Vagina (tissue), 2 donors: ENCODE measurements around the gene WDR82. TPM values are rescaled to one million over a fixed set of nuclear protein-coding genes. Genes with fewer than 3 reads are reported as not detected.
A peak's percentile ranks its signal among the peaks of the same experiment; 100 is the strongest.

Experiments
- DNase-seq, 2 donors: peaks; one replicate each; pipeline ENCODE4 v3.0.0-alpha.2; 2017; ENCODE audit errors: extremely low spot score in 2 of 2
- H3K27ac ChIP-seq: fragments of 200-600 bp; sonication (generic); one replicate; pipeline ENCODE4 v1.5.1; 2019
- H3K27me3 ChIP-seq: fragments of 200-600 bp; sonication (generic); one replicate; pipeline ENCODE4 v1.5.1; 2019
- H3K36me3 ChIP-seq, 2 donors: fragments of 200-600 bp; sonication (generic); one replicate each; pipeline ENCODE4 v1.5.1; 2017 to 2019
- H3K4me1 ChIP-seq: fragments of 200-600 bp; sonication (generic); one replicate; pipeline ENCODE4 v1.5.1; 2019
- H3K4me3 ChIP-seq, 2 donors: fragments of 200-600 bp; sonication (generic); 1 replicate in 1 of 2; 2 replicates in 1 of 2; pipeline ENCODE4 v1.5.1; 2016 to 2019
- H3K9me3 ChIP-seq: fragments of 200-600 bp; sonication (generic); one replicate; pipeline ENCODE4 v1.5.1; 2019
- CTCF ChIP-seq, 3 experiments: fragments of 450-650 bp in 2 of 3; fragments of 200-600 bp in 1 of 3; sonication (generic) in 1 of 3; IDR thresholded peaks; one replicate each; pipeline ENCODE4 v1.5.1; 2017 to 2019; ENCODE audit warnings: antibody characterized with exemption in 3 of 3, mild to moderate bottlenecking in 2 of 3, moderate library complexity in 2 of 3
- POLR2A ChIP-seq, 2 donors: fragments of 450-650 bp; IDR thresholded peaks; one replicate each; pipeline ENCODE4 v1.6.1; 2017; ENCODE audit warnings: antibody characterized with exemption in 2 of 2, mild to moderate bottlenecking in 2 of 2, moderate library complexity in 2 of 2
- POLR2AphosphoS5 ChIP-seq, 2 donors: sonication (generic); formaldehyde crosslinking; IDR thresholded peaks; one replicate each; pipeline ENCODE4 v1.9.0; 2017; ENCODE audit warnings: antibody characterized with exemption in 2 of 2, mild to moderate bottlenecking in 2 of 2, low read depth in 1 of 2; ENCODE audit not compliant: insufficient read depth in 1 of 2
- intact Hi-C: fragments of 100-400 bp; cut with DNase I; formaldehyde crosslinking; loops from one replicate; pipeline ENCODE4 v1.15.1; 2023
- total RNA-seq: library from RNA; depleted of rRNA; stranded (reverse); fragments of >200 nt; gene quantifications from one replicate; pipeline ENCODE4 v1.2.3, GENCODE V29; 2016

Gene WDR82
- total RNA-seq, 1 donor from 2014 or later = 44.4 TPM

GRCh38 chr3:52213901-52214300 is 64.5 kb downstream of the WDR82 start:
- Histone ChIP-seq H3K4me3 (no peak overlapping the region), H3K36me3 (peaks cover 0 to 61% of the 10 kb centered on the region in 2 donors), H3K27ac (no peak overlapping the region), H3K4me1 (peaks cover 29% of the 10 kb centered on the region), H3K27me3 (no peaks in the 10 kb centered on the region), H3K9me3 (no peaks in the 10 kb centered on the region)
- intact Hi-C loops = no loop called here
- no peak for DNase-seq
- TF ChIP-seq POLR2AphosphoS5 (IDR thresholded peaks at IDR 0.05; ENCODE audit: insufficient read depth in 1 of 2, low read depth in 1 of 2) (no peak), CTCF (IDR thresholded peaks at IDR 0.05) (no peak), POLR2A (IDR thresholded peaks at IDR 0.05) (no peak)

GRCh38 chr3:52213005-52213404 is 65.4 kb downstream of the WDR82 start:
- no peak for DNase-seq
- Histone ChIP-seq H3K27ac (no peak overlapping the region), H3K9me3 (no peaks in the 10 kb centered on the region), H3K36me3 (peaks cover 0 to 70% of the 10 kb centered on the region in 2 donors), H3K4me3 (no peak overlapping the region), H3K27me3 (no peaks in the 10 kb centered on the region), H3K4me1 (peaks cover 20% of the 10 kb centered on the region)
- intact Hi-C loops = no loop called here
- TF ChIP-seq POLR2AphosphoS5 (IDR thresholded peaks at IDR 0.05; ENCODE audit: insufficient read depth in 1 of 2, low read depth in 1 of 2) = no peak

GRCh38 chr3:52211268-52211891 is 67.1 kb downstream of the WDR82 start:
- Histone ChIP-seq H3K4me1 (peaks cover 4% of the 10 kb centered on the region), H3K4me3 (no peak overlapping the region), H3K27me3 (no peaks in the 10 kb centered on the region), H3K9me3 (no peaks in the 10 kb centered on the region), H3K27ac (no peak overlapping the region), H3K36me3 (peaks cover 0 to 86% of the 10 kb centered on the region in 2 donors)
- TF ChIP-seq POLR2A (IDR thresholded peaks at IDR 0.05) (no peak), POLR2AphosphoS5 (IDR thresholded peaks at IDR 0.05; ENCODE audit: insufficient read depth in 1 of 2, low read depth in 1 of 2) (no peak), CTCF (IDR thresholded peaks at IDR 0.05) (no peak)
- intact Hi-C loops = no loop called here
- DNase-seq = no peak

- H3K27me3 ChIP-seq = no peaks in the 10 kb centered on the region
- TF ChIP-seq POLR2AphosphoS5 (IDR thresholded peaks at IDR 0.05; ENCODE audit: insufficient read depth in 1 of 2, low read depth in 1 of 2) (peak in 1 of 2 donors; percentile 59), CTCF (IDR thresholded peaks at IDR 0.05) (no peak), POLR2A (IDR thresholded peaks at IDR 0.05) (no peak)
- DNase-seq = no peak
- H3K36me3 ChIP-seq = peaks cover 0 to 91% of the 10 kb centered on the region in 2 donors
- no peak overlapping the region for H3K4me3 ChIP-seq
- no peaks in the 10 kb centered on the region for H3K9me3 ChIP-seq
- intact Hi-C loops = no loop called here
- H3K27ac ChIP-seq = no peak overlapping the region
- no peaks in the 10 kb centered on the region for H3K4me1 ChIP-seq
Observed at GRCh38 chr3:52210550-52211046, 67.9 kb downstream of the WDR82 start.

- Histone ChIP-seq H3K9me3 (no peaks in the 10 kb centered on the region), H3K27me3 (no peaks in the 10 kb centered on the region), H3K36me3 (peaks cover 0 to 90% of the 10 kb centered on the region in 2 donors), H3K4me1 (no peaks in the 10 kb centered on the region), H3K27ac (no peak overlapping the region), H3K4me3 (no peak overlapping the region)
- TF ChIP-seq POLR2AphosphoS5 (IDR thresholded peaks at IDR 0.05; ENCODE audit: insufficient read depth in 1 of 2, low read depth in 1 of 2) (no peak), CTCF (IDR thresholded peaks at IDR 0.05) (no peak), POLR2A (IDR thresholded peaks at IDR 0.05) (no peak)
- DNase-seq = no peak
- intact Hi-C loops = no loop called here
Observed at GRCh38 chr3:52210037-52210436, 68.4 kb downstream of the WDR82 start.
